Gastrocnemius medialis (tissue), 4 donors: ENCODE measurements around the gene CD1C.

Experiments
- POLR2A ChIP-seq, 2 donors: fragments of 450-650 bp; IDR thresholded peaks; one replicate each; pipeline ENCODE4 v1.6.1; 2017; ENCODE audit warnings: antibody characterized with exemption in 2 of 2, mild to moderate bottlenecking in 2 of 2, moderate library complexity in 2 of 2
- TF ChIP-seq, protein P1 (sequence below), 5 experiments: fragments of 450-650 bp in 3 of 5; fragments of 200-600 bp in 2 of 5; sonication (generic) in 2 of 5; IDR thresholded peaks in 4 of 5; conservative IDR thresholded peaks in 1 of 5; 1 replicate in 4 of 5; 2 replicates in 1 of 5; pipeline ENCODE4 v1.5.1; 2016 to 2019; ENCODE audit warnings: antibody characterized with exemption in 5 of 5, mild to moderate bottlenecking in 3 of 5, moderate library complexity in 3 of 5

GRCh38 chr1:158331481-158332150, 41.9 kb downstream of the CD1C start, which contains the start of gene CD1B:
- no peak for TF ChIP-seq POLR2A (IDR thresholded peaks at IDR 0.05)
- TF ChIP-seq, protein P1, sequence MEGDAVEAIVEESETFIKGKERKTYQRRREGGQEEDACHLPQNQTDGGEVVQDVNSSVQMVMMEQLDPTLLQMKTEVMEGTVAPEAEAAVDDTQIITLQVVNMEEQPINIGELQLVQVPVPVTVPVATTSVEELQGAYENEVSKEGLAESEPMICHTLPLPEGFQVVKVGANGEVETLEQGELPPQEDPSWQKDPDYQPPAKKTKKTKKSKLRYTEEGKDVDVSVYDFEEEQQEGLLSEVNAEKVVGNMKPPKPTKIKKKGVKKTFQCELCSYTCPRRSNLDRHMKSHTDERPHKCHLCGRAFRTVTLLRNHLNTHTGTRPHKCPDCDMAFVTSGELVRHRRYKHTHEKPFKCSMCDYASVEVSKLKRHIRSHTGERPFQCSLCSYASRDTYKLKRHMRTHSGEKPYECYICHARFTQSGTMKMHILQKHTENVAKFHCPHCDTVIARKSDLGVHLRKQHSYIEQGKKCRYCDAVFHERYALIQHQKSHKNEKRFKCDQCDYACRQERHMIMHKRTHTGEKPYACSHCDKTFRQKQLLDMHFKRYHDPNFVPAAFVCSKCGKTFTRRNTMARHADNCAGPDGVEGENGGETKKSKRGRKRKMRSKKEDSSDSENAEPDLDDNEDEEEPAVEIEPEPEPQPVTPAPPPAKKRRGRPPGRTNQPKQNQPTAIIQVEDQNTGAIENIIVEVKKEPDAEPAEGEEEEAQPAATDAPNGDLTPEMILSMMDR (IDR thresholded peaks at IDR 0.05 in 4 of 5, conservative IDR thresholded peaks at IDR 0.05 in 1 of 5), result no peak
